ENCODE data around the gene MIR17HG. TPM values are rescaled to one million over a fixed set of nuclear protein-coding genes. Genes with fewer than 3 reads are reported as not detected.

The MIR17HG gene
- total RNA-seq, 1 donor from 2014 or later, result 1.7 TPM

DNA sequence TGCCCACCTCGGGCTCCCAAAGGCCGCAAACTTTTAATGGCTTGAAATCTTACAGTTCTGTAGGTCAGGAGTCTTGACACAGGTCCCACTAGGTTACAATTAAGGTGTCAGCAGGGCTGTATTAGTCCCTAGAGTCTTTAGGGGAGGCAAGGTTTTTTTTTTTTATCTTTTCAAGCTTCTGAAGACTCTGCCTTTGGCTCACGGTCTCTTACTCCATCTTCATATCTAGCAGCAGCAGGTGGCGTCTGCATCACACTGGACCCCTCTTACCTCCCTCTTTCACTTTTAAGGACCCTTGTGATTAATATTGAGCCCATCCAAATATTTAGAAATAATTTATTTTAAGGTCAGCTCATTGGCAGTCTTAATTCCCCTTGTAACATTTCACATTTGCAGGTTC is 11.6 kb downstream of the MIR17HG start:
- no peak for TF ChIP-seq POLR2A (IDR thresholded peaks at IDR 0.05)
- TF ChIP-seq CTCF (IDR thresholded peaks at IDR 0.05), result no peak
- no peak for TF ChIP-seq POLR2AphosphoS5 (IDR thresholded peaks at IDR 0.05; ENCODE audit: insufficient read depth in 1 of 2, low read depth in 1 of 2)

GRCh38 chr13:91359631-91360030 is 12.1 kb downstream of the MIR17HG start:
- intact Hi-C loops (cut with DNase I), result no loop called here

More for the DNA sequence above, 11.6 kb downstream of the MIR17HG start:
- Histone ChIP-seq H3K36me3 (no peaks in the 10 kb centered on the region), H3K4me1 (no peaks in the 10 kb centered on the region), H3K4me3 (no peak overlapping the region), H3K9me3 (no peaks in the 10 kb centered on the region), H3K27ac (no peak overlapping the region), H3K27me3 (no peaks in the 10 kb centered on the region)
- no peak for DNase-seq (ENCODE audit: extremely low spot score in 2 of 2)
- intact Hi-C loops (cut with DNase I), result no loop called here

DNA sequence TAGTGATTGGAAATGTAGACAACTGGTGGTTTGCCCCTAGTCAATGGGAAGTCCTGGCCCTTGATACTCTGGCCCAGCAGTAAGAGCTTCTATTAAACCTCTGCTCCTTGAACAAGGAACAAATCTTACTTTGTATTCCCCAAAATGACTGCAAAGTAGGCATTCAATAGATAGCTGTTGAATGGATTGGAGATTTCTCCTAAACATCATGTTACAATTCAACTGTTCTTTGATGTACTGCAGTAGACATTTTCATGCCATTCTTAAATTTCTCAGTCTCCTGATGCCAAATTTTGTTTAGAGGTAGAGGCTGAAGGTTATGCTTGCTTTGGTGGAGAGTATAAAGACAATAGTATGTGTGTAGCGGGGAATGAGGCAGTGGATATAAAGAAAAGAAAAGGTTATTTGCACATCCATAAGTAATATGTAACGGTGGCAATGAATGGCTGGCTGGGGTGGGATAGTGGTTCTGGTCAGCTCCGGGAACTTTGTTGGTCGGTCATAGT is 12.8 kb downstream of the MIR17HG start:
- Histone ChIP-seq H3K27me3 (no peaks in the 10 kb centered on the region), H3K4me1 (no peaks in the 10 kb centered on the region), H3K9me3 (no peaks in the 10 kb centered on the region), H3K36me3 (no peaks in the 10 kb centered on the region), H3K27ac (no peak overlapping the region), H3K4me3 (no peak overlapping the region)
- TF ChIP-seq POLR2AphosphoS5 (IDR thresholded peaks at IDR 0.05; ENCODE audit: insufficient read depth in 1 of 2, low read depth in 1 of 2) (no peak), CTCF (IDR thresholded peaks at IDR 0.05) (no peak), POLR2A (IDR thresholded peaks at IDR 0.05) (no peak)
- intact Hi-C loops (cut with DNase I), result no loop called here
- DNase-seq (ENCODE audit: extremely low spot score in 2 of 2), result no peak

More at GRCh38 chr13:91359631-91360030, 12.1 kb downstream of the MIR17HG start:
- no peaks in the 10 kb centered on the region for H3K36me3 ChIP-seq
- H3K4me1 ChIP-seq, result no peaks in the 10 kb centered on the region
- H3K27ac ChIP-seq, result no peak overlapping the region
- TF ChIP-seq POLR2AphosphoS5 (IDR thresholded peaks at IDR 0.05; ENCODE audit: insufficient read depth in 1 of 2, low read depth in 1 of 2) (no peak), POLR2A (IDR thresholded peaks at IDR 0.05) (no peak), CTCF (IDR thresholded peaks at IDR 0.05) (no peak)
- H3K4me3 ChIP-seq, result no peak overlapping the region
- no peaks in the 10 kb centered on the region for H3K27me3 ChIP-seq
- H3K9me3 ChIP-seq, result no peaks in the 10 kb centered on the region
- no peak for DNase-seq (ENCODE audit: extremely low spot score in 2 of 2)

GRCh38 chr13:91361755-91362271 is 14.3 kb downstream of the MIR17HG start:
- no peak for DNase-seq (ENCODE audit: extremely low spot score in 2 of 2)
- Histone ChIP-seq H3K4me1 (no peaks in the 10 kb centered on the region), H3K27ac (no peak overlapping the region), H3K27me3 (no peaks in the 10 kb centered on the region), H3K9me3 (no peaks in the 10 kb centered on the region), H3K4me3 (no peak overlapping the region), H3K36me3 (no peaks in the 10 kb centered on the region)
- TF ChIP-seq CTCF (IDR thresholded peaks at IDR 0.05) (no peak), POLR2AphosphoS5 (IDR thresholded peaks at IDR 0.05; ENCODE audit: insufficient read depth in 1 of 2, low read depth in 1 of 2) (no peak), POLR2A (IDR thresholded peaks at IDR 0.05) (no peak)
- intact Hi-C loops (cut with DNase I), result no loop called here

GRCh38 chr13:91362908-91363307 is 15.4 kb downstream of the MIR17HG start:
- H3K4me3 ChIP-seq, result no peak overlapping the region

More at GRCh38 chr13:91362908-91363307, 15.4 kb downstream of the MIR17HG start:
- TF ChIP-seq POLR2AphosphoS5 (IDR thresholded peaks at IDR 0.05; ENCODE audit: insufficient read depth in 1 of 2, low read depth in 1 of 2) (no peak), CTCF (IDR thresholded peaks at IDR 0.05) (no peak), POLR2A (IDR thresholded peaks at IDR 0.05) (no peak)
- Histone ChIP-seq H3K9me3 (no peaks in the 10 kb centered on the region), H3K4me1 (no peaks in the 10 kb centered on the region), H3K27me3 (no peaks in the 10 kb centered on the region), H3K36me3 (no peaks in the 10 kb centered on the region), H3K27ac (no peak overlapping the region)
- no peak for DNase-seq (ENCODE audit: extremely low spot score in 2 of 2)
- intact Hi-C loops (cut with DNase I), result no loop called here
